PC-3 (cell line): ENCODE results near the gene GBA3. TPM values are rescaled to one million over a fixed set of nuclear protein-coding genes. Genes with fewer than 3 reads are reported as not detected.

Experiments
- ATAC-seq: fragments of 200-7000 bp; cut with Tn5 transposase; 2 replicates; pipeline ENCODE4 v1.9.1; 2020; ENCODE audit warnings: mild to moderate bottlenecking, moderate library complexity
- BruUV-seq: library from RNA; stranded (reverse); fragments of 400-500 nt; replicated peaks from 2 replicates; lab custom pipeline; 2021; lab: Mats Ljungman, UMichigan
- CTCF ChIA-PET: fragments of 300-600 bp; sonication (Branson Sonifier 250); formaldehyde crosslinking; loops from one replicate; lab custom pipeline; 2022; ENCODE audit warnings: antibody characterized with exemption; lab: Charles Lee
- POLR2A ChIA-PET: fragments of 300-600 bp; sonication (Branson Sonifier 250); formaldehyde crosslinking; loops from one replicate; lab custom pipeline; 2022; ENCODE audit warnings: antibody characterized with exemption; ENCODE audit not compliant: unreplicated experiment; lab: Charles Lee
- DNase-seq: peaks from one replicate; pipeline ENCODE4 v3.0.0-alpha.2; 2015
- H2AFZ ChIP-seq: fragments of 300-600 bp; sonication (generic); 2 replicates; pipeline ENCODE4 v1.6.0; 2016; ENCODE audit warnings: antibody characterized with exemption, low read length
- H3F3A ChIP-seq: fragments of 300-600 bp; sonication (generic); one replicate; pipeline ENCODE4 v1.6.0; 2017; ENCODE audit warnings: antibody characterized with exemption, low read length, control low read depth, mild to moderate bottlenecking; ENCODE audit not compliant: unreplicated experiment
- H3K27ac ChIP-seq: fragments of 300-600 bp; sonication (generic); 2 replicates; pipeline ENCODE4 v1.5.1; 2016; ENCODE audit warnings: mild to moderate bottlenecking, low read length
- H3K27me3 ChIP-seq: fragments of 300-600 bp; sonication (generic); 2 replicates; pipeline ENCODE4 v1.6.1; 2016; ENCODE audit warnings: low read length, mixed read lengths
- H3K36me3 ChIP-seq: fragments of 300-600 bp; sonication (generic); 2 replicates; pipeline ENCODE4 v1.6.1; 2016; ENCODE audit warnings: low read depth, mixed run types, low read length, mixed read lengths
- H3K4me1 ChIP-seq: fragments of 300-600 bp; sonication (generic); 2 replicates; pipeline ENCODE4 v1.5.1; 2016; ENCODE audit warnings: low read length; ENCODE audit not compliant: insufficient read depth
- H3K4me2 ChIP-seq: fragments of 300-600 bp; sonication (generic); 2 replicates; pipeline ENCODE4 v1.6.0; 2016; ENCODE audit warnings: low read length
- H3K4me3 ChIP-seq: fragments of 300-600 bp; sonication (generic); 2 replicates; pipeline ENCODE4 v1.5.1; 2016; ENCODE audit warnings: mild to moderate bottlenecking, low read length, mixed read lengths
- H3K79me2 ChIP-seq: fragments of 300-600 bp; sonication (generic); 2 replicates; pipeline ENCODE4 v1.6.1; 2017; ENCODE audit warnings: low read length, mixed read lengths
- H3K9ac ChIP-seq: fragments of 300-600 bp; sonication (generic); 2 replicates; pipeline ENCODE4 v1.6.0; 2016; ENCODE audit warnings: mild to moderate bottlenecking, low read length
- H3K9me2 ChIP-seq: fragments of 300-600 bp; sonication (generic); replicated peaks from 2 replicates; pipeline ENCODE4 v1.6.1; 2016; ENCODE audit warnings: mixed run types, low read length, mixed read lengths
- H3K9me3 ChIP-seq: fragments of 300-600 bp; sonication (generic); 2 replicates; pipeline ENCODE4 v1.6.1; 2016; ENCODE audit warnings: low read length, mixed read lengths
- H4K20me1 ChIP-seq: fragments of 300-600 bp; sonication (generic); 2 replicates; pipeline ENCODE4 v1.6.1; 2016; ENCODE audit warnings: low read length, mixed read lengths
- CTCF ChIP-seq: fragments of 300-600 bp; sonication (generic); conservative IDR thresholded peaks from 2 replicates; pipeline ENCODE4 v1.5.1; 2017; ENCODE audit warnings: antibody characterized with exemption, low read depth, mild to moderate bottlenecking, low read length
- EZH2 ChIP-seq: fragments of 300-600 bp; sonication (generic); IDR thresholded peaks from one replicate; pipeline ENCODE4 v1.6.1; 2017; ENCODE audit warnings: antibody characterized with exemption, mild to moderate bottlenecking, low read length; ENCODE audit not compliant: unreplicated experiment
- EZH2phosphoT487 ChIP-seq: fragments of 300-600 bp; sonication (generic); IDR thresholded peaks from 2 replicates; pipeline ENCODE4 v1.6.1; 2018; ENCODE audit warnings: mild to moderate bottlenecking, antibody characterized with exemption, low read length, borderline replicate concordance
- intact Hi-C: fragments of 100-400 bp; cut with micrococcal nuclease; formaldehyde crosslinking; loops from 2 replicates; pipeline ENCODE4 v1.9.0; 2023
- total RNA-seq: library from RNA; depleted of rRNA; stranded (reverse); fragments of >200 nt; gene quantifications from 2 replicates; pipeline ENCODE4 v1.2.3, GENCODE V29; 2014

GBA3 gene
- total RNA-seq, 1 experiment from 2014 or later, result not detected

GRCh38 chr4:22703912-22704311, 11.2 kb downstream of the GBA3 start:
- no peaks in the 10 kb centered on the region for H3K4me1 ChIP-seq
- H3F3A ChIP-seq, result no peaks in the 10 kb centered on the region
- ChIA-PET CTCF (no interaction called here), POLR2A (no interaction called here)
- H3K4me2 ChIP-seq, result no peak overlapping the region
- DNase-seq (no peak), ATAC-seq (no peak)
- no peak overlapping the region for H3K9ac ChIP-seq
- H3K27ac ChIP-seq, result no peak overlapping the region
- H3K36me3 ChIP-seq, result no peaks in the 10 kb centered on the region
- TF ChIP-seq EZH2phosphoT487, result no peak
- no peak for TF ChIP-seq CTCF
- no peak for TF ChIP-seq EZH2
- H3K4me3 ChIP-seq, result no peak overlapping the region
- no peaks in the 10 kb centered on the region for H3K9me2 ChIP-seq
- no peaks in the 10 kb centered on the region for H3K9me3 ChIP-seq
- H4K20me1 ChIP-seq, result no peaks in the 10 kb centered on the region
- H3K27me3 ChIP-seq, result peaks cover 26% of the 10 kb centered on the region
- no peak overlapping the region for H2AFZ ChIP-seq
- no TSS peak for BruUV-seq
- intact Hi-C loops, result no loop called here
- H3K79me2 ChIP-seq, result no peaks in the 10 kb centered on the region

GRCh38 chr4:22707390-22707789, 14.7 kb downstream of the GBA3 start:
- no peak for ATAC-seq
- no peak for DNase-seq
- H3K27me3 ChIP-seq, result peaks cover 36% of the 10 kb centered on the region
- no peak for TF ChIP-seq CTCF
- TF ChIP-seq EZH2, result no peak
- TF ChIP-seq EZH2phosphoT487, result no peak
- H3K4me1 ChIP-seq, result no peaks in the 10 kb centered on the region
- H3F3A ChIP-seq, result no peaks in the 10 kb centered on the region
- H3K9ac ChIP-seq, result no peak overlapping the region
- intact Hi-C loops, result no loop called here
- no peak overlapping the region for H3K4me3 ChIP-seq
- no TSS peak for BruUV-seq
- ChIA-PET CTCF (no interaction called here), POLR2A (no interaction called here)
- H3K79me2 ChIP-seq, result no peaks in the 10 kb centered on the region
- no peak overlapping the region for H3K27ac ChIP-seq
- no peak overlapping the region for H2AFZ ChIP-seq
- no peak overlapping the region for H3K4me2 ChIP-seq
- H3K9me3 ChIP-seq, result no peaks in the 10 kb centered on the region
- H3K36me3 ChIP-seq, result no peaks in the 10 kb centered on the region
- no peaks in the 10 kb centered on the region for H3K9me2 ChIP-seq
- no peaks in the 10 kb centered on the region for H4K20me1 ChIP-seq

- Histone ChIP-seq H3K4me3 (no peak overlapping the region), H3K36me3 (no peaks in the 10 kb centered on the region), H3K27ac (no peak overlapping the region), H2AFZ (no peak overlapping the region), H3K9ac (no peak overlapping the region), H3F3A (no peaks in the 10 kb centered on the region), H4K20me1 (no peaks in the 10 kb centered on the region), H3K4me1 (no peaks in the 10 kb centered on the region), H3K27me3 (peaks cover 44% of the 10 kb centered on the region), H3K79me2 (no peaks in the 10 kb centered on the region), H3K9me3 (no peaks in the 10 kb centered on the region), H3K9me2 (no peaks in the 10 kb centered on the region), H3K4me2 (no peak overlapping the region)
- ChIA-PET CTCF (no interaction called here), POLR2A (no interaction called here)
- no peak for DNase-seq
- ATAC-seq, result no peak
- no peak for TF ChIP-seq EZH2
- no peak for TF ChIP-seq CTCF
- no peak for TF ChIP-seq EZH2phosphoT487
- intact Hi-C loops, result no loop called here
- BruUV-seq, result no TSS peak
Observed at GRCh38 chr4:22708961-22709360, 16.2 kb downstream of the GBA3 start.
